Activated CD4-positive, alpha-beta T cell treated with anti-CD3 and anti-CD28 coated beads, Interleukin-2, amount 50 U/mL, for 4 hours (primary cell): Measurements from ENCODE around the gene VPS4A.
"Not testable (repeated sequence)": the region's sequence is repeated elsewhere in the genome, so short reads cannot be mapped to it uniquely, and the experiment has no call there.

ENCODE experiments used
- DNase-seq, 2 experiments: peaks; one replicate each; pipeline ENCODE4 v3.0.0-alpha.2; 2020

The VPS4A gene

GRCh38 chr16:69328854-69329316 lies 17.7 kb downstream of the VPS4A start:
- DNase-seq, result no peak

GRCh38 chr16:69329369-69330285 lies 18.5 kb downstream of the VPS4A start:
- DNase-seq, result peak; percentile 45 to 54

GRCh38 chr16:69330286-69331109 lies 19.3 kb downstream of the VPS4A start, which contains the start of gene PDF:
TSS of gene PDF (minus strand) at chr16:69330588. CDS start at chr16:69330570, 18 bp downstream.
- peak; percentile 66 to 67 for DNase-seq

- DNase-seq, result no peak
Measured at GRCh38 chr16:69334696-69335095, 23.5 kb downstream of the VPS4A start.

- DNase-seq, result no peak
Measured at GRCh38 chr16:69338557-69339288, 27.6 kb downstream of the VPS4A start.

- DNase-seq, result peak; percentile 87 to 90
Measured at GRCh38 chr16:69339289-69340094, 28.3 kb downstream of the VPS4A start, which contains the start of the genes COG8 and NIP7. TSS of gene COG8 (minus strand) at chr16:69339564. CDS start at chr16:69339552, 12 bp downstream. TSS of gene NIP7 (plus strand) at chr16:69339772. CDS start at chr16:69339830, 58 bp downstream.

GRCh38 chr16:69340095-69340644 lies 29.0 kb downstream of the VPS4A start:
- no peak for DNase-seq

- DNase-seq, result no peak
Measured at GRCh38 chr16:69344171-69344570, 33.0 kb downstream of the VPS4A start.

GRCh38 chr16:69345923-69346322 lies 34.8 kb downstream of the VPS4A start:
- no peak for DNase-seq

- DNase-seq, result no peak
Measured at GRCh38 chr16:69346683-69347082, 35.5 kb downstream of the VPS4A start.

GRCh38 chr16:69348222-69348621 lies 37.1 kb downstream of the VPS4A start:
- DNase-seq, result no peak

- DNase-seq, result no peak
Measured at GRCh38 chr16:69349536-69349935, 38.4 kb downstream of the VPS4A start.

- no peak for DNase-seq
Measured at GRCh38 chr16:69350536-69351133, 39.5 kb downstream of the VPS4A start.

- DNase-seq, result no peak
Measured at GRCh38 chr16:69351309-69352027, 40.3 kb downstream of the VPS4A start, which contains the start of gene TMED6. TSS of gene TMED6 (minus strand) at chr16:69351786. CDS start at chr16:69351753, 33 bp downstream.

- not testable (repeated sequence) for DNase-seq
Measured at GRCh38 chr16:69360070-69360469, 48.9 kb downstream of the VPS4A start.

GRCh38 chr16:69363281-69363717 lies 52.1 kb downstream of the VPS4A start:
- no peak for DNase-seq

- DNase-seq, result no peak
Measured at GRCh38 chr16:69364088-69364487, 52.9 kb downstream of the VPS4A start.

- no peak for DNase-seq
Measured at GRCh38 chr16:69365901-69366300, 54.8 kb downstream of the VPS4A start.

GRCh38 chr16:69366431-69366830 lies 55.3 kb downstream of the VPS4A start:
- DNase-seq, result no peak

GRCh38 chr16:69367980-69368379 lies 56.8 kb downstream of the VPS4A start:
- no peak for DNase-seq
